Stimulated activated CD4-positive, alpha-beta T cell treated with anti-CD3 and anti-CD28 coated beads, Interleukin-2, amount 100 ng/mL, for 4 hours (primary cell): ENCODE data around the gene CENPX.
A peak's percentile ranks its signal among the peaks of the same experiment; 100 is the strongest.

Source experiments
- DNase-seq: peaks from one replicate; pipeline ENCODE4 v3.0.0-alpha.2; 2020; ENCODE audit warnings: low read depth

The CENPX gene

GRCh38 chr17:82055023-82055964 is 32.6 kb upstream of the CENPX start:
- DNase-seq = no peak

GRCh38 chr17:82054351-82055022 is 31.8 kb upstream of the CENPX start:
- DNase-seq = no peak

GRCh38 chr17:82053556-82054263 is 31.0 kb upstream of the CENPX start:
- DNase-seq = no peak

- no peak for DNase-seq
Observed at GRCh38 chr17:82053130-82053529, 30.5 kb upstream of the CENPX start.

- DNase-seq = no peak
Observed at GRCh38 chr17:82052638-82053059, 30.0 kb upstream of the CENPX start.

GRCh38 chr17:82051776-82052637 is 29.3 kb upstream of the CENPX start, which contains the start of the genes GPS1 and RFNG:
Gene GPS1, plus strand, starts transcription at chr17:82051898. Its CDS starts 34 bp downstream, at chr17:82051932.
Gene RFNG, minus strand, starts transcription at chr17:82051811. Its CDS starts 45 bp downstream, at chr17:82051766.
- DNase-seq = peak; percentile 76

GRCh38 chr17:82050761-82051641 is 28.3 kb upstream of the CENPX start:
- no peak for DNase-seq

GRCh38 chr17:82050152-82050760 is 27.6 kb upstream of the CENPX start:
- DNase-seq = no peak

- no peak for DNase-seq
Observed at GRCh38 chr17:82049521-82049971, 26.9 kb upstream of the CENPX start.

- no peak for DNase-seq
Observed at GRCh38 chr17:82049106-82049505, 26.4 kb upstream of the CENPX start.

GRCh38 chr17:82048571-82048971 is 25.9 kb upstream of the CENPX start:
- no peak for DNase-seq

GRCh38 chr17:82047914-82048570 is 25.4 kb upstream of the CENPX start:
- DNase-seq = no peak

- no peak for DNase-seq
Observed at GRCh38 chr17:82047379-82047778, 24.7 kb upstream of the CENPX start.

GRCh38 chr17:82046903-82047302 is 24.2 kb upstream of the CENPX start:
- no peak for DNase-seq

- DNase-seq = no peak
Observed at GRCh38 chr17:82045936-82046484, 23.3 kb upstream of the CENPX start.

- no peak for DNase-seq
Observed at GRCh38 chr17:82043507-82043906, 20.8 kb upstream of the CENPX start.

- no peak for DNase-seq
Observed at GRCh38 chr17:82042649-82043048, 20.0 kb upstream of the CENPX start.

GRCh38 chr17:82041144-82041814 is 18.6 kb upstream of the CENPX start:
- no peak for DNase-seq
